GM12878 (cell line): ENCODE data around the gene ZNF574. TPM values are rescaled to one million over a fixed set of nuclear protein-coding genes. Genes with fewer than 3 reads are reported as not detected.
A peak's percentile ranks its signal among the peaks of the same experiment; 100 is the strongest.

Experiments
- HCFC1 ChIP-seq: fragments of 150-350 bp; IDR thresholded peaks from 2 replicates; pipeline ENCODE4 v1.6.1; 2014; ENCODE audit warnings: low read length
- NR2C1 ChIP-seq: fragments of 450-650 bp; IDR thresholded peaks from 2 replicates; pipeline ENCODE4 v1.6.1; 2017; ENCODE audit warnings: antibody characterized with exemption, mild to moderate bottlenecking, moderate library complexity
- NRF1 ChIP-seq: conservative IDR thresholded peaks from 2 replicates; pipeline ENCODE4 v1.6.1; 2011; ENCODE audit warnings: mild to moderate bottlenecking, low read depth, low read length, improper control_type of control experiment
- POLR2AphosphoS5 ChIP-seq: IDR thresholded peaks from 2 replicates; pipeline ENCODE4 v1.6.1; 2011; ENCODE audit warnings: mild to moderate bottlenecking, low read length, inconsistent platforms
- RAD21 ChIP-seq: IDR thresholded peaks from 2 replicates; pipeline ENCODE4 v1.6.1; 2011; ENCODE audit warnings: mild to moderate bottlenecking, low read depth, low read length, moderate library complexity; ENCODE audit not compliant: insufficient read depth
- RAD51 ChIP-seq: fragments of 450-650 bp; IDR thresholded peaks from 2 replicates; pipeline ENCODE4 v1.6.1; 2016; ENCODE audit warnings: moderate library complexity, mild to moderate bottlenecking, inconsistent platforms
- SREBF1 ChIP-seq: IDR thresholded peaks from 2 replicates; pipeline ENCODE4 v1.6.1; 2012; ENCODE audit warnings: mild to moderate bottlenecking, low read length
- ZBED1 ChIP-seq: IDR thresholded peaks from 2 replicates; pipeline ENCODE4 v1.6.1; 2016; ENCODE audit warnings: borderline replicate concordance
- ZNF24 ChIP-seq: fragments of 450-650 bp; IDR thresholded peaks from 2 replicates; pipeline ENCODE4 v1.6.1; 2017; ENCODE audit warnings: antibody characterized with exemption, mild to moderate bottlenecking
- polyA plus RNA-seq, 11 experiments: library from polyadenylated mRNA; depleted of rRNA in 4 of 11; unstranded in 6 of 11; stranded (reverse) in 5 of 11; fragments of >200 nt; fragmentation: Nextera tagmentation in 4 of 11; fragmentation: Illumina TruSeq in 1 of 11; extraction: Ambion mirVana in 4 of 11; extraction: Trizol in 1 of 11; gene quantifications; 1 replicate in 1 of 11; 2 replicates in 10 of 11; pipeline versions ENCODE4 v1.2.1 to v1.2.3, GENCODE V29; 2011 to 2016; ENCODE audit warnings: inconsistent platforms in 2 of 11, missing spikeins in 2 of 11, low read depth in 1 of 11
- total RNA-seq, 4 experiments: library from RNA; depleted of rRNA in 3 of 4; stranded (reverse); fragments of >200 nt in 3 of 4; fragmentation: Illumina TruSeq in 1 of 4; extraction: Trizol in 1 of 4; gene quantifications; 2 replicates each; pipeline versions ENCODE4 v1.2.1 to v1.2.3, GENCODE V29; 2013 to 2021
- TF ChIP-seq, protein P1 (sequence below): fragments of 450-650 bp; formaldehyde crosslinking; IDR thresholded peaks from 2 replicates; pipeline ENCODE4 v1.5.0; 2022; ENCODE audit warnings: mild to moderate bottlenecking, missing genetic modification characterization
- TF ChIP-seq, protein P2 (sequence below): fragments of 450-650 bp; IDR thresholded peaks from 2 replicates; pipeline ENCODE4 v1.6.1; 2018; ENCODE audit warnings: borderline replicate concordance, mild to moderate bottlenecking; ENCODE audit not compliant: partially characterized antibody
- TF ChIP-seq, protein P3 (sequence below): fragments of 450-650 bp; IDR thresholded peaks from 2 replicates; pipeline ENCODE4 v1.6.1; 2018; ENCODE audit warnings: mild to moderate bottlenecking, low read depth, moderate library complexity; ENCODE audit not compliant: partially characterized antibody
- TF ChIP-seq, protein P4 (sequence below): IDR thresholded peaks from 2 replicates; pipeline ENCODE4 v1.6.1; 2012; ENCODE audit warnings: low read length, inconsistent platforms
- TF ChIP-seq, protein P5 (sequence below): fragments of 450-650 bp; IDR thresholded peaks from 2 replicates; pipeline ENCODE4 v1.6.1; 2016; ENCODE audit warnings: mild to moderate bottlenecking, moderate library complexity, borderline replicate concordance

The ZNF574 gene
- total and polyA plus RNA-seq, 10 of the 15 experiments (the other 5 are each of a cell fraction or from before 2014, with no cell fraction given) = 0.32 to 25.6 (median 11.4) TPM

DNA sequence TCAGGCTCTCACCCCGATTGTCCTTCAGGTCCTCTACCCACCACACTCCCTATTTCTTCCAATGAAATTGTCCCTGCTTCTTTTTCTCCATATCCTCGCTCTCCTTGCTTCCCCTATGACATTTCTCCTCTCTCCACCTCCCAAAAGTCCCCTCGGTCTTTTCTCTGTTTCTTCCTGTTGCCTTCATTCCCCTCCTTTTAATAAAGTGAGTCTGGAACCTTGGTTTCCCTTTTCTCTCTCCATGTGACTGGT, 676 bp upstream of the ZNF574 start (continued):
- TF ChIP-seq, protein P1, sequence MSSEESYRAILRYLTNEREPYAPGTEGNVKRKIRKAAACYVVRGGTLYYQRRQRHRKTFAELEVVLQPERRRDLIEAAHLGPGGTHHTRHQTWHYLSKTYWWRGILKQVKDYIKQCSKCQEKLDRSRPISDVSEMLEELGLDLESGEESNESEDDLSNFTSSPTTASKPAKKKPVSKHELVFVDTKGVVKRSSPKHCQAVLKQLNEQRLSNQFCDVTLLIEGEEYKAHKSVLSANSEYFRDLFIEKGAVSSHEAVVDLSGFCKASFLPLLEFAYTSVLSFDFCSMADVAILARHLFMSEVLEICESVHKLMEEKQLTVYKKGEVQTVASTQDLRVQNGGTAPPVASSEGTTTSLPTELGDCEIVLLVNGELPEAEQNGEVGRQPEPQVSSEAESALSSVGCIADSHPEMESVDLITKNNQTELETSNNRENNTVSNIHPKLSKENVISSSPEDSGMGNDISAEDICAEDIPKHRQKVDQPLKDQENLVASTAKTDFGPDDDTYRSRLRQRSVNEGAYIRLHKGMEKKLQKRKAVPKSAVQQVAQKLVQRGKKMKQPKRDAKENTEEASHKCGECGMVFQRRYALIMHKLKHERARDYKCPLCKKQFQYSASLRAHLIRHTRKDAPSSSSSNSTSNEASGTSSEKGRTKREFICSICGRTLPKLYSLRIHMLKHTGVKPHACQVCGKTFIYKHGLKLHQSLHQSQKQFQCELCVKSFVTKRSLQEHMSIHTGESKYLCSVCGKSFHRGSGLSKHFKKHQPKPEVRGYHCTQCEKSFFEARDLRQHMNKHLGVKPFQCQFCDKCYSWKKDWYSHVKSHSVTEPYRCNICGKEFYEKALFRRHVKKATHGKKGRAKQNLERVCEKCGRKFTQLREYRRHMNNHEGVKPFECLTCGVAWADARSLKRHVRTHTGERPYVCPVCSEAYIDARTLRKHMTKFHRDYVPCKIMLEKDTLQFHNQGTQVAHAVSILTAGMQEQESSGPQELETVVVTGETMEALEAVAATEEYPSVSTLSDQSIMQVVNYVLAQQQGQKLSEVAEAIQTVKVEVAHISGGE = 0 out of 2 replicates have a peak, but pooled peaks have one; percentile 18
- TF ChIP-seq SREBF1 = no peak
- TF ChIP-seq NRF1 = no peak
- 0 out of 2 replicates have a peak, but pooled peaks have one; percentile 63 for TF ChIP-seq POLR2AphosphoS5
- TF ChIP-seq ZNF24 = no peak
- TF ChIP-seq, protein P2, sequence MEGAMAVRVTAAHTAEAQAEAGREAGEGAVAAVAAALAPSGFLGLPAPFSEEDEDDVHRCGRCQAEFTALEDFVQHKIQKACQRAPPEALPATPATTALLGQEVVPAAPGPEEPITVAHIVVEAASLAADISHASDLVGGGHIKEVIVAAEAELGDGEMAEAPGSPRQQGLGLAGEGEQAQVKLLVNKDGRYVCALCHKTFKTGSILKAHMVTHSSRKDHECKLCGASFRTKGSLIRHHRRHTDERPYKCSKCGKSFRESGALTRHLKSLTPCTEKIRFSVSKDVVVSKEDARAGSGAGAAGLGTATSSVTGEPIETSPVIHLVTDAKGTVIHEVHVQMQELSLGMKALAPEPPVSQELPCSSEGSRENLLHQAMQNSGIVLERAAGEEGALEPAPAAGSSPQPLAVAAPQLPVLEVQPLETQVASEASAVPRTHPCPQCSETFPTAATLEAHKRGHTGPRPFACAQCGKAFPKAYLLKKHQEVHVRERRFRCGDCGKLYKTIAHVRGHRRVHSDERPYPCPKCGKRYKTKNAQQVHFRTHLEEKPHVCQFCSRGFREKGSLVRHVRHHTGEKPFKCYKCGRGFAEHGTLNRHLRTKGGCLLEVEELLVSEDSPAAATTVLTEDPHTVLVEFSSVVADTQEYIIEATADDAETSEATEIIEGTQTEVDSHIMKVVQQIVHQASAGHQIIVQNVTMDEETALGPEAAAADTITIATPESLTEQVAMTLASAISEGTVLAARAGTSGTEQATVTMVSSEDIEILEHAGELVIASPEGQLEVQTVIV = no peak
- TF ChIP-seq NR2C1 = no peak
- TF ChIP-seq RAD21 = no peak
- TF ChIP-seq, protein P3, sequence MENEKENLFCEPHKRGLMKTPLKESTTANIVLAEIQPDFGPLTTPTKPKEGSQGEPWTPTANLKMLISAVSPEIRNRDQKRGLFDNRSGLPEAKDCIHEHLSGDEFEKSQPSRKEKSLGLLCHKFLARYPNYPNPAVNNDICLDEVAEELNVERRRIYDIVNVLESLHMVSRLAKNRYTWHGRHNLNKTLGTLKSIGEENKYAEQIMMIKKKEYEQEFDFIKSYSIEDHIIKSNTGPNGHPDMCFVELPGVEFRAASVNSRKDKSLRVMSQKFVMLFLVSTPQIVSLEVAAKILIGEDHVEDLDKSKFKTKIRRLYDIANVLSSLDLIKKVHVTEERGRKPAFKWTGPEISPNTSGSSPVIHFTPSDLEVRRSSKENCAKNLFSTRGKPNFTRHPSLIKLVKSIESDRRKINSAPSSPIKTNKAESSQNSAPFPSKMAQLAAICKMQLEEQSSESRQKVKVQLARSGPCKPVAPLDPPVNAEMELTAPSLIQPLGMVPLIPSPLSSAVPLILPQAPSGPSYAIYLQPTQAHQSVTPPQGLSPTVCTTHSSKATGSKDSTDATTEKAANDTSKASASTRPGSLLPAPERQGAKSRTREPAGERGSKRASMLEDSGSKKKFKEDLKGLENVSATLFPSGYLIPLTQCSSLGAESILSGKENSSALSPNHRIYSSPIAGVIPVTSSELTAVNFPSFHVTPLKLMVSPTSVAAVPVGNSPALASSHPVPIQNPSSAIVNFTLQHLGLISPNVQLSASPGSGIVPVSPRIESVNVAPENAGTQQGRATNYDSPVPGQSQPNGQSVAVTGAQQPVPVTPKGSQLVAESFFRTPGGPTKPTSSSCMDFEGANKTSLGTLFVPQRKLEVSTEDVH = peak; percentile 38
- TF ChIP-seq, protein P4, sequence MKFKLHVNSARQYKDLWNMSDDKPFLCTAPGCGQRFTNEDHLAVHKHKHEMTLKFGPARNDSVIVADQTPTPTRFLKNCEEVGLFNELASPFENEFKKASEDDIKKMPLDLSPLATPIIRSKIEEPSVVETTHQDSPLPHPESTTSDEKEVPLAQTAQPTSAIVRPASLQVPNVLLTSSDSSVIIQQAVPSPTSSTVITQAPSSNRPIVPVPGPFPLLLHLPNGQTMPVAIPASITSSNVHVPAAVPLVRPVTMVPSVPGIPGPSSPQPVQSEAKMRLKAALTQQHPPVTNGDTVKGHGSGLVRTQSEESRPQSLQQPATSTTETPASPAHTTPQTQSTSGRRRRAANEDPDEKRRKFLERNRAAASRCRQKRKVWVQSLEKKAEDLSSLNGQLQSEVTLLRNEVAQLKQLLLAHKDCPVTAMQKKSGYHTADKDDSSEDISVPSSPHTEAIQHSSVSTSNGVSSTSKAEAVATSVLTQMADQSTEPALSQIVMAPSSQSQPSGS = 0 out of 2 replicates have a peak, but pooled peaks have one; percentile 29
- no peak for TF ChIP-seq HCFC1
- peak; percentile 62 for TF ChIP-seq RAD51
- TF ChIP-seq, protein P5, sequence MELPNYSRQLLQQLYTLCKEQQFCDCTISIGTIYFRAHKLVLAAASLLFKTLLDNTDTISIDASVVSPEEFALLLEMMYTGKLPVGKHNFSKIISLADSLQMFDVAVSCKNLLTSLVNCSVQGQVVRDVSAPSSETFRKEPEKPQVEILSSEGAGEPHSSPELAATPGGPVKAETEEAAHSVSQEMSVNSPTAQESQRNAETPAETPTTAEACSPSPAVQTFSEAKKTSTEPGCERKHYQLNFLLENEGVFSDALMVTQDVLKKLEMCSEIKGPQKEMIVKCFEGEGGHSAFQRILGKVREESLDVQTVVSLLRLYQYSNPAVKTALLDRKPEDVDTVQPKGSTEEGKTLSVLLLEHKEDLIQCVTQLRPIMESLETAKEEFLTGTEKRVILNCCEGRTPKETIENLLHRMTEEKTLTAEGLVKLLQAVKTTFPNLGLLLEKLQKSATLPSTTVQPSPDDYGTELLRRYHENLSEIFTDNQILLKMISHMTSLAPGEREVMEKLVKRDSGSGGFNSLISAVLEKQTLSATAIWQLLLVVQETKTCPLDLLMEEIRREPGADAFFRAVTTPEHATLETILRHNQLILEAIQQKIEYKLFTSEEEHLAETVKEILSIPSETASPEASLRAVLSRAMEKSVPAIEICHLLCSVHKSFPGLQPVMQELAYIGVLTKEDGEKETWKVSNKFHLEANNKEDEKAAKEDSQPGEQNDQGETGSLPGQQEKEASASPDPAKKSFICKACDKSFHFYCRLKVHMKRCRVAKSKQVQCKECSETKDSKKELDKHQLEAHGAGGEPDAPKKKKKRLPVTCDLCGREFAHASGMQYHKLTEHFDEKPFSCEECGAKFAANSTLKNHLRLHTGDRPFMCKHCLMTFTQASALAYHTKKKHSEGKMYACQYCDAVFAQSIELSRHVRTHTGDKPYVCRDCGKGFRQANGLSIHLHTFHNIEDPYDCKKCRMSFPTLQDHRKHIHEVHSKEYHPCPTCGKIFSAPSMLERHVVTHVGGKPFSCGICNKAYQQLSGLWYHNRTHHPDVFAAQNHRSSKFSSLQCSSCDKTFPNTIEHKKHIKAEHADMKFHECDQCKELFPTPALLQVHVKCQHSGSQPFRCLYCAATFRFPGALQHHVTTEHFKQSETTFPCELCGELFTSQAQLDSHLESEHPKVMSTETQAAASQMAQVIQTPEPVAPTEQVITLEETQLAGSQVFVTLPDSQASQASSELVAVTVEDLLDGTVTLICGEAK = 0 out of 2 replicates have a peak, but pooled peaks have one; percentile 57
- no peak for TF ChIP-seq ZBED1
